Aorta (tissue), 5 donors: ENCODE results near the gene EPHA6. TPM values are rescaled to one million over a fixed set of nuclear protein-coding genes. Genes with fewer than 3 reads are reported as not detected.
A peak's percentile ranks its signal among the peaks of the same experiment; 100 is the strongest.

Experiments used
- ATAC-seq: fragments of 200-7000 bp; cut with Tn5 transposase; one replicate; pipeline ENCODE4 v1.9.1; 2022; ENCODE audit warnings: moderate library complexity; ENCODE audit not compliant: low FRiP score
- DNase-seq, 2 donors: peaks; one replicate each; pipeline ENCODE4 v3.0.0-alpha.2; 2020
- H3K27ac ChIP-seq, 2 donors: one replicate each; pipeline ENCODE4 v1.5.1; 2013; ENCODE audit warnings: low read length in 2 of 2, mild to moderate bottlenecking in 2 of 2, moderate library complexity in 2 of 2, control low read depth in 1 of 2, inconsistent platforms in 1 of 2, low read depth in 1 of 2
- H3K27me3 ChIP-seq, 2 donors: one replicate each; pipeline ENCODE4 v1.6.1; 2013; ENCODE audit warnings: control low read depth in 1 of 2, low read length in 1 of 2, mild to moderate bottlenecking in 1 of 2, moderate library complexity in 1 of 2; ENCODE audit not compliant: insufficient read depth in 2 of 2, control insufficient read depth in 1 of 2
- H3K36me3 ChIP-seq, 2 donors: one replicate each; pipeline ENCODE4 v1.6.1; 2013; ENCODE audit warnings: control low read depth in 1 of 2, low read length in 1 of 2, mild to moderate bottlenecking in 1 of 2; ENCODE audit not compliant: insufficient read depth in 2 of 2, control insufficient read depth in 1 of 2
- H3K4me1 ChIP-seq, 2 donors: one replicate each; pipeline ENCODE4 v1.6.1; 2013; ENCODE audit warnings: low read length in 2 of 2, control low read depth in 1 of 2, mild to moderate bottlenecking in 1 of 2, moderate library complexity in 1 of 2; ENCODE audit not compliant: insufficient read depth in 2 of 2, control insufficient read depth in 1 of 2
- H3K4me3 ChIP-seq, 2 donors: one replicate each; pipeline ENCODE4 v1.5.1; 2013; ENCODE audit warnings: low read length in 2 of 2, control low read depth in 1 of 2, mild to moderate bottlenecking in 1 of 2
- H3K9me3 ChIP-seq: one replicate; pipeline ENCODE4 v1.6.1; 2013; ENCODE audit warnings: mild to moderate bottlenecking, low read length; ENCODE audit not compliant: control insufficient read depth
- WGBS, 2 donors: extraction: QIAGEN DNeasy Blood & Tissue Kit; methylation state at CpG; one replicate each; pipeline ENCODE4 v1.1.7; 2013; 5-methylcytosine and 5-hydroxymethylcytosine counted together
- intact Hi-C, 2 donors: fragments of 100-400 bp; cut with DNase I; formaldehyde crosslinking; loops; one replicate each; pipeline versions ENCODE4 v1.14.2 to v1.15.0; 2022
- polyA plus RNA-seq, 2 donors: library from polyadenylated mRNA; stranded (reverse); fragments of 200-250 nt; gene quantifications; one replicate each; pipeline ENCODE4 v1.2.3, GENCODE V29; 2013
- total RNA-seq, 2 donors: library from RNA; stranded (reverse); fragmentation: NEBNext Ultra II Directional; extraction: Animal tissue kit (Norgen Biotek cat#: 25700); gene quantifications; one replicate each; pipeline ENCODE4 v1.2.1, GENCODE V29; 2021
- donor health status: healthy with polysubstance abuse.
- donor health status: Bipolar disorder and iron deficiency.
- donor health status: DM: no; HTN: no; CAD: no.
- donor health status: DM: no; HTN: no; CAD: no.
- donor health status: DM: yes; HTN: yes; CAD: no.

EPHA6 gene
- total and polyA plus RNA-seq, 4 donors = 0.33 to 2.8 (median 1.8) TPM; not detected in 1

GRCh38 chr3:97278506-97278905 is 464.1 kb downstream of the EPHA6 start:
- ATAC-seq (no peak), DNase-seq (no peak)
- Histone ChIP-seq H3K4me1 (no peaks in the 10 kb centered on the region), H3K27me3 (no peaks in the 10 kb centered on the region), H3K36me3 (no peaks in the 10 kb centered on the region), H3K27ac (no peak overlapping the region), H3K4me3 (no peak overlapping the region), H3K9me3 (no peaks in the 10 kb centered on the region)
- intact Hi-C loops = no loop called here
- WGBS, 2 donors = 81% methylated on average over 1 of the region's 1 CpG

GRCh38 chr3:97291901-97292300 is 477.5 kb downstream of the EPHA6 start:
- no peak overlapping the region for H3K27ac ChIP-seq
- no peaks in the 10 kb centered on the region for H3K9me3 ChIP-seq
- no peaks in the 10 kb centered on the region for H3K36me3 ChIP-seq
- H3K27me3 ChIP-seq = no peaks in the 10 kb centered on the region
- intact Hi-C loops = no loop called here
- H3K4me1 ChIP-seq = no peaks in the 10 kb centered on the region
- WGBS, 2 donors = 93 to 96% methylated on average over 13 of the region's 13 CpGs
- H3K4me3 ChIP-seq = no peak overlapping the region
- no peak for ATAC-seq
- DNase-seq = peak in 1 of 2 donors; percentile 67

GRCh38 chr3:97293596-97294131 is 479.3 kb downstream of the EPHA6 start:
- H3K36me3 ChIP-seq = no peaks in the 10 kb centered on the region
- intact Hi-C loops = no loop called here
- DNase-seq (no peak), ATAC-seq (peak; percentile 30)
- no peaks in the 10 kb centered on the region for H3K4me1 ChIP-seq
- no peak overlapping the region for H3K27ac ChIP-seq
- WGBS, 2 donors = 86 to 90% methylated on average over 5 of the region's 5 CpGs
- H3K27me3 ChIP-seq = no peaks in the 10 kb centered on the region
- no peaks in the 10 kb centered on the region for H3K9me3 ChIP-seq
- no peak overlapping the region for H3K4me3 ChIP-seq

GRCh38 chr3:97297032-97297431 is 482.6 kb downstream of the EPHA6 start:
- 0 to 11% methylated on average over 1 of the region's 1 CpG for WGBS, 2 donors
- DNase-seq (no peak), ATAC-seq (no peak)
- H3K36me3 ChIP-seq = no peaks in the 10 kb centered on the region
- intact Hi-C loops = no loop called here
- no peaks in the 10 kb centered on the region for H3K27me3 ChIP-seq
- no peak overlapping the region for H3K4me3 ChIP-seq
- no peaks in the 10 kb centered on the region for H3K4me1 ChIP-seq
- H3K9me3 ChIP-seq = no peaks in the 10 kb centered on the region
- H3K27ac ChIP-seq = no peak overlapping the region

- intact Hi-C loops = no loop called here
- Histone ChIP-seq H3K27ac (no peak overlapping the region), H3K36me3 (no peaks in the 10 kb centered on the region), H3K27me3 (no peaks in the 10 kb centered on the region), H3K9me3 (no peaks in the 10 kb centered on the region), H3K4me1 (no peaks in the 10 kb centered on the region), H3K4me3 (no peak overlapping the region)
- no peak for DNase-seq
- ATAC-seq = no peak
Measured at GRCh38 chr3:97301114-97301513, 486.7 kb downstream of the EPHA6 start.

- 76 to 79% methylated on average over 1 of the region's 1 CpG for WGBS, 2 donors
- no peaks in the 10 kb centered on the region for H3K27me3 ChIP-seq
- ATAC-seq (no peak), DNase-seq (no peak)
- no peaks in the 10 kb centered on the region for H3K36me3 ChIP-seq
- intact Hi-C loops = no loop called here
- H3K27ac ChIP-seq = no peak overlapping the region
- H3K4me3 ChIP-seq = no peak overlapping the region
- H3K9me3 ChIP-seq = no peaks in the 10 kb centered on the region
- no peaks in the 10 kb centered on the region for H3K4me1 ChIP-seq
Measured at GRCh38 chr3:97306226-97306625, 491.8 kb downstream of the EPHA6 start.

GRCh38 chr3:97338375-97338774 is 524.0 kb downstream of the EPHA6 start:
- H3K36me3 ChIP-seq = no peaks in the 10 kb centered on the region
- no peaks in the 10 kb centered on the region for H3K27me3 ChIP-seq
- H3K4me3 ChIP-seq = no peak overlapping the region
- no peak for DNase-seq
- ATAC-seq = no peak
- H3K27ac ChIP-seq = no peak overlapping the region
- H3K4me1 ChIP-seq = peaks cover 0 to 2% of the 10 kb centered on the region in 2 donors
- no peaks in the 10 kb centered on the region for H3K9me3 ChIP-seq
- intact Hi-C loops = no loop called here
- 66 to 71% methylated on average over 3 of the region's 3 CpGs for WGBS, 2 donors

- no peaks in the 10 kb centered on the region for H3K27me3 ChIP-seq
- ATAC-seq (no peak), DNase-seq (no peak)
- peaks cover 0 to 2% of the 10 kb centered on the region in 2 donors for H3K4me1 ChIP-seq
- H3K36me3 ChIP-seq = no peaks in the 10 kb centered on the region
- no peaks in the 10 kb centered on the region for H3K9me3 ChIP-seq
- H3K4me3 ChIP-seq = no peak overlapping the region
- no peak overlapping the region for H3K27ac ChIP-seq
- 42 to 63% methylated on average over 2 of the region's 2 CpGs for WGBS, 2 donors
- intact Hi-C loops = no loop called here
Measured at GRCh38 chr3:97340940-97341339, 526.5 kb downstream of the EPHA6 start.

- ATAC-seq (no peak), DNase-seq (no peak)
- Histone ChIP-seq H3K27ac (no peak overlapping the region), H3K9me3 (no peaks in the 10 kb centered on the region), H3K36me3 (no peaks in the 10 kb centered on the region), H3K4me1 (no peaks in the 10 kb centered on the region), H3K27me3 (no peaks in the 10 kb centered on the region), H3K4me3 (no peak overlapping the region)
- intact Hi-C loops = no loop called here
- 30 to 54% methylated on average over 1 of the region's 1 CpG for WGBS, 2 donors
Measured at GRCh38 chr3:97347780-97348179, 533.4 kb downstream of the EPHA6 start.
